Measurements from ENCODE around the gene DOCK4.

The DOCK4 gene

DNA sequence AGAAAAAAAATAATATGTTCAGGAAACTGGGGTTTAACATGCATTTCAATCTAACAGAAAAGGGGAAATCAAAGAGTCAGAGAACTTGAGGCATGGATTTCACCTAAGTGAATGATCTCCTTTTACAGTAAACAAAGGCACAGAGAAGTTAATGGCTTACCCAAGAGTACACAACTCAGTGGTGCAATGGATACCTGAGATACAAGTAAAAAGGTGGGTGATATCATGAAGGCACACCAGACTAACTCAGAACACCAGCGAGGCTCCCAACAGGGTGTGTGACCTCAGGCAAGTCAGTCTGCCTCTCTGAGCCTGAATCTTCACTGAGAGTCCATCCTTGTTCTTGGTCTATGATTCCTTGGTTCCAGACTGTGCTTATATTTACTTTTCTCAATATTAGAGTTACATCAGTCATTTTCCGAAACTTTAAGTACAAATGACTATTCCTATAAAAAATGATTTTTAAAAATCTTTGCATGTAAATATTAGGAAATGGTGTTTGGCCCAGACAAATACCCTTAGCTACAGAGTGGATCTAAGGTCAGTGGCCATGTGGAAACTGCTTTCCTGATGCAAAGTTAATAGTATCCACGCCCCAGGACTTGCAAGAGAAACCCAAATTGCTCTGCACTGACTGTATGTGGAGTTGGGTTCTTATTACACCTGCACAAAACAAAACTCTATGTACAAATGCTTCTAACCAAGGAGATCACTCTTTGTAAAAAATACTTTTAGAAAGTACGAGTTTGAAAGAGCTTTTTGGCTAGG, 361.1 kb downstream of the DOCK4 start:
- DNase-seq = no peak

DNA sequence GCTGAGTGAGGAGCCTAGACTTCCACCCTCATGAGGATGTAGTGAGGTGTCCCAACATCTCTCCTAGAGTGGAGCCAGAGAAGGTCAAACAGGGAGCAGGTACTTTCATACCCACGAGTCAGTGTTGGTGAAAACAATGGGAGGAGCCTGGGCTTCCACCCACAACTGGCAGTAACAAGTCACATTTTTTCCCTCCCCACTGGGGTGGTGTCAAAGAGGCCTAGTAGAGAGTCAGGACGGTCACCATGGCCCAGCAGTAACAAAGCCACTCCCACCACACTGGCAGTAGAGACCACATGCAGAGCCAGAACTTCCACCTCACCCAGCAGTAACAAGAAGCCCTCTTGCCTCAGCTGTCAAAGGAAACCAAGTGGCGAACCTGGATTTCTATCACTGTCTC, 363.7 kb downstream of the DOCK4 start:
- DNase-seq = no peak

DNA sequence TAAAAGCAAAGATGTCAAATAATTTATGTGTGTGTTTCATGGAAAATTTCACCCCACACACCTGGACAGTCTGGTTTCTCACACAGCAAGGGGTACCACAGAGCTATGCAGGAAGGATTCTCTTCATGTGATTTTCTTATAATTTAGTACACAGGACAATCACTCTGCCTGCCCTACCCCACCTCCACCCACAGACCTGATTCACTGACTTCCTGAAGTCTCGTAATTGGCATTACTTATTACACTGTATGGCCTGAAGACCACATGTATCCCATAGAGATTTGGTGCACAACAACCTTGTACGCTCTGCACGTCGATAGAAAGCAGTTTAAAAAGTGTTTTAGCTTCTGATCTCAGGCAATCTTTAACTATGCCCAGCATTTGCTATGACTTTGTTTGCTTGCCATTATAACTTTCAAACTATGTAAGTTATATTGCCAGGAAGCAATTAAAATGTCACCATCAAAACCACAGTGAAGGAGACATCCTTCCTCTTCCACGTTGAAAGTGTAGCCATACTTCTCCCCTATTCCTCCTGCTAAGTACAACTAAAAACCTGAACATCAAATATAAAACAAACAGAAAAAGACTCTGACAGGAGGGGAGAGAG, 364.5 kb downstream of the DOCK4 start:
- no peak for DNase-seq

GRCh38 chr7:111840528-111840927, 365.7 kb downstream of the DOCK4 start:
- DNase-seq = no peak

GRCh38 chr7:111839261-111839660, 366.9 kb downstream of the DOCK4 start:
- no peak for DNase-seq

DNA sequence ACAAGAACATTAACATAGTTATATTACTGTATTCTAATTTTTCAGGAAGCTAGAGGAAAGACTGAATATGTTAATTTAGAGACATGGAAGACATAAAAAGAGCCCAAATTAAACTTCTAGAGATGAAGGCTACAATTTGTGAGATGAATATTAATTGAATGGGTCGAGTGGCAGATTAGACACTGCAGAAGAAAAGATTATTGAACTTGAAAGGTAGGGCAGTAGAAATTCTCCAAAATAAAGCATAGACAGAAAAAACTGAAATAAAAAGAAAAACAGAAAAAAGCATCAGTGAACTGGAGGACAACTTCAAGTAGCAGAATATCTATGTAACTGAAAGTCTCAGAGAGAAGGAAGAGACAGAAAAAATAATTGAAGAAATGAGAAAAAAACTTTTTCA, 369.6 kb downstream of the DOCK4 start:
- no peak for DNase-seq

DNA sequence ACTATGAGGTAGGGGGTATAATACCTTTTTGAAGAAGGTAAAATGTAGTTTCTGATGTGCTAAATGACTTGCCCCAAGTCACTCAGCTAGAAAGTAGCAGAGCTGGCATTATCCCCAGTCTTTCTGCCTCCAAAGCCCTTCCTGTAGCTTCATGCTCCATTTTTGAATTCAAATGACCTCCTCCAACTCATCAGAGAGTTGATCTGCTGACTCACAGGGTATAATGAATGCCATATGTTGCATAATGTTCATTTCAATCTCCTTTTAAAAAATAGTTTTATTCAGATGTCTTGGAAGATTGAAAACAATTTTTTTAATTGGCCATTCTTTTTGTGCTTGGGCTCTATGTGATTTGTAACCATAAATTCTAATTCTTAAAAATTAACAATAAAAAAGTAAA, 371.1 kb downstream of the DOCK4 start:
- no peak for DNase-seq

GRCh38 chr7:111834367-111834766, 371.8 kb downstream of the DOCK4 start:
- DNase-seq = no peak

DNA sequence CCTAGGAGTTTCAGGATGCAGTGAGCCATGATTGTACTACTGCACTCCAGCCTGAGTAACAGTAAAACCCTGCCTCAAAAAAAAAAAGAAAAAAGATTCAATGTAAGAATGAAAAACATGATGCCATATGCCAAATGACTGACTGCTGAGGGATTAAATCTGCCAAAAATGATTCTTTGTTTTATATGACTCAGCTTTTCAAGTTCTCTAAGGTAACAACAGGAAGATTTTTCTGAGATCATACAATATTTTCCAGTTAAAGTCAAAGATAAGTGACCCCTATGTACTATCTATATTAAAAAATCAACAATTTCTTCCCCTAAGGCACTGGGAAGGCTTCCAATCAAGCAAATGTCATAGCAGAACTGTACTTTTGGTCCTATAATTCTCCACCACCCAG, 372.7 kb downstream of the DOCK4 start:
- no peak for DNase-seq

DNA sequence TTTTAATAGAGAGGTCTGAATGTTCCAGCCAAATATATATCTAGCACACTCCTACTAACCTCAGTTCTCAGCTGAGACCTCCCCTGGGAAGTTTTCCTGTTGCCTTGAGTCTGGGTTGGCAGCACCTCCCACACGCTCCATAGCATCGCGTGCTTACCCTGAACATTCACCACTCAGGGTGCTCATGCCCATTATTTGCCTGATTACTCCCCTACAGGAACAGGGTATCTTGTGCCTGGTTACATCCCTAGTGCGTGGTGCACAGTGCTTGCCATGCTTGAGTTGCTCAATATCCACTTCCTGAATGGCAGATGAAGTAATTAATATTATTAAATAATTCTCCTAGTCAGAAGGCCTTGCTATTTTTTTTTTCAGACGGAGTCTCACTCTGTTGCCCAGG, 374.0 kb downstream of the DOCK4 start:
- no peak for DNase-seq

DNA sequence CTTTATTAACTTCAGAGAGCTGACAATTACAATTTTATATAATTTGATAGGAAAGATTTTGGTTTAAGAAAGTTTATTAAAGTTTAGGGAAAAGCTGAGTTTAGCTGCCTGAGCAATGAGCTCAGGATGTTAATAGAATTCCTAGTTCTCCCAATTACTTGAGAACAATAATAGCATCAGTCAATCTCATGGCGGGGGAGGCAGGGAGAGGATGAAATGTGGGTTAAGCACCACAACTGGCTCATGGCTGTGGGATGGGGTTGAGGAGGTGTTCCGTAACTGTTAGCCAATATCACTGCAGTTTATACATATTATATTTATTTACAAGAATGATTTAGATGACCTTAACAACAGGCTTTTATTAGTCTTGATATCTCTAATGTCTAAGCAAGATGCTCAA, 377.0 kb downstream of the DOCK4 start:
- DNase-seq = no peak

DNA sequence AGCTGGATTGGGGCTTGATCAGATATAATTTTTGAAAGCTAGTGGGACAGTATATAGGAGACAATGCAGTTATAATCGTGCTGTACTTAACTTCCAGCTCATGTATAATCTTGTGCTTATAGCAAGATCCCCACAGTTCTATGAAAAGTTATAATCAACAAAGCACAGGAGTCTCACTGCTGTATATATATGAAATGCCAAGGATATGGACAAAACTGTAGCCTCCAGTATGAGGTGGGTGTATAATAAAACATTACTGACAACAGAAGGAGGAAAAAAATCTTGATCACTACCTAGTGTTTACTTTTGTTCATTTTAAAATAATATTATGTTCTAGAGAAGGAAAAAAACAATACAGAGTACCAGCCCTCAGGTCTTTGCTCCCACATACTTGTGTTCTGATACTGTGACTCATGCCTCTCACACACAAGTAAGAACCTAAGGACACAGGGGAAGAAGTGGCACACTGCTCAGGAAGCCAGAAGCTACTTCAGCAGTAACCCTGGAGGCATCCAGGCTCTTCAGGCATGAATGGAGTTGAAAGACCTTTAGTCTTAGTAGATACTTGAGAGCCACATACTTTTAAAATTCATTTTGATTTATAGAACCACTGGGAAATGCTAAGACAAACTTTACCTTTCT, 378.2 kb downstream of the DOCK4 start:
- DNase-seq = no peak

- DNase-seq = no peak
Measured at GRCh38 chr7:111825046-111825445, 381.2 kb downstream of the DOCK4 start.

DNA sequence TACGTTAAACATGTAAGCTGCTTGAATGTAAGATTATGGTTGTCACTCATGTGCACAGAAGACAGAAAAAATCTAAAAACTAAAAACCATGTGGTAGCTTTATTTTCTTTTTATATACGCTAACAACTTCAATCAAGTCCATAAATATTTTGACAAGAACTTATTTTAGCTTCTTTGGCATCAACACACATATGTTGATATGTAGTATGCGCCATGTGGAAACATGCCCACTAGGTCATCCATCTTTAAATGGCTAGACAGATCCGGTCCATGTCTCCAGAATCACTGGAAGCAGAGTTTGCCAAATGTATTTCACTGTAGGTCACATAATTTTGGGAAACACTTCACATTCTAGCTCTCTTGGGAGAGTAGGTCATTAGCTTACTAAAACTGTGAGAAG, 382.4 kb downstream of the DOCK4 start:
- no peak for DNase-seq

DNA sequence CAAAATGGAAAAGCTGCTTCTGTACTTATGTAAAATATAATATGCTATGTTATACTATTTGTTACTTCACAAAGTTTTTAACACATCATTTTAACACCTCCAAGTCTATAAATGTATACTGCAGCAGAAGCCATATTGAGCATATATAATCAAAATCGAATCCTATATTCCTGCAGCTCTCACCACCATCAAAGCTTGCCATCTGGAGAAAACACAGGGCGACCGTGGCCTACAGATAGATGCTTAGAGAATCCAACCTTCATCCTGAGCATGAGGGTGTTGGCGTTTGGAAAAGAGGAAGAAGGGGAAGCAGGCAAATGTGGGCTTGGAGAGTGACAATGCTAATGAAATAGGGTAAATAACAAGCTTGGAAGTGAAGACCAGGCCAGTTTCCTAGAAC, 385.2 kb downstream of the DOCK4 start:
- no peak for DNase-seq

DNA sequence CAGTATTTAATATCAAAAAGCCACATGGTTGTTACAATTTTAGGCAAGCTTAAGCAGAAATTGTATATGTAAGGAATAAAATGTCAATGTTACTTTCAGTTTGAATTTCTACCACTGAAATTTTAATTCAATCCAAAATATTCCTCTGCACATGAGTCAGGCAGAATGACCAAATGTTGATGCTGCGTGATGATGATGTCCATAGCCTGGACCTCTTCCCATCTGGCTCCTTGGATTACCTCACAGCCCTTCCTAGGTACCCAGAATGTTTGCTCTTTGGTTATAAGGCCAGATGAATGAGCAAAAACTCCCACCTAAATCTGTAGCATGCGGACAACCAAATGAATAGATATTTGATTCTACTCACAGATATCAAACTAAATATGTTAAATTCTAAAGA, 385.6 kb downstream of the DOCK4 start:
- DNase-seq = no peak

DNA sequence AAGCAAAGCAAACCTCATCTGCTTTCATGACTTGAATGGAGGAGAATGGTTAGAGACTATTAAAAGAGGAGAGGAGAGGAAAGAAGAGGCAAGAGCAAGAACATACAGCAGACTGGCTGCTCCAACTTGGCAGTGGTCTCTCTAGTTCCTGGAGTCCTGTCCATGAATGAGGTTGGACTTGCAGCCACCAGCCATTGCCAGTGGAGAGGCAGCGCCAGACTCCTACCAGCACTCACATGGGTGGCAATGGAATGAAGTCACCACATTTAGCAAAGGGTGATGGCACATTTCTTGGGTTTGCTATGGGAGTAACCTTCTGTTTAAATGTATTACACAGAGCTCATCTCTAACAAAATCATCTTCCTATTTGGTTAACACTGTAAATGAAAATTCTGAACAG, 386.1 kb downstream of the DOCK4 start:
- no peak for DNase-seq

DNA sequence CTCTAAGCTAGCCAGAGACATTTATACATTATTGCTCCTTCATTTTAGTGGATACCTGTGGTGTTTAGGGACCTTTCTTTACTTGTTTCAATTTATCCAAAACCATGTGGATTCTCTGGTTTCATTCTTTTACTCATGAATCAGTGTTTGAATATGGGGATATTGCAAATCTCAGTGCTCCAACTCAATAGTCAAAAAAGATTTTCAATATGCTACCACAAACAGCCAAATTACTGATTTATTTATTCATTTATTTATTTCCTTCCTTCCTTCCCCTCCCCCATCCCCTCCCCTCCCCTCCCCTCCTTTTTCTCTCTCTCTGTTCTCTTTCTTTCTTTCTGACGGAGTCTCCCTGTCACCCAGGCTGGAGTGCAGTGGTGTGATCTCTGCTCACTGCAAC, 390.8 kb downstream of the DOCK4 start:
- no peak for DNase-seq

DNA sequence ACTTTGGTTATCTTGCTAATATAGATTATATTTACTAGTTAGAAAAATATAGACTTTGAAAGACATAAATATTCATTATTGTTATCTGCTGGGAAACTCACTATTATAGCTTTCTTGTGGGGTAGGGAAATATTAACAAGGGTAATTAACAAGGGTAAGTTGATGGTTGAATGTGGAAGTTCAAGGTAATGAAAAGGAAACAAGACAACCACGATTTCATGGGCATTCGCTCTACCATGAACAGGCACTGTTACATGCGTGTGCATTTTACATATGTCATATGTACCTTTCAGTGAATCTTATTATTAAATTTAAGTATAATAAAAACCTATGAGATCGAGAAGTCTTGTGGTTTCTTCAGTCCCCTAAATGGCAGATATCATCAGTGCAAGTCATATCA, 392.9 kb downstream of the DOCK4 start:
- DNase-seq = no peak

DNA sequence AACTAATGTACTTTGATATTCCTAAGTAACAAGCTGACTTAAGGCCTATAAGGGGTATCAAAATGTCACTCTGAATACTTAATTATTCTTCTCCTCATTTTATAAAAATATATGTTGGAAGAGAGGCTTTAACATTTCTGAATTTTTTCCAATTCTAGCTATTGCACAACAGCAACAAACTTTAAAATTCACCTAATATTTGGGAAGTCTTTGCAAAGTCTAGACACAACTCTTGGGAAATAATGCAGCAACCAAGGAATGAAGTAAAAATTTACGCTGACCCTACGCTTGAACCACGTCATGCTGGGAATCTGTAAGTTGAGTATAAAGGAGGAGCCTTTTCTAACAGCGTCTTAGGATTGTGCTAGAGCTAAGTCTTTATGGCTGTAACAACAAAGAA, 400.0 kb downstream of the DOCK4 start:
- DNase-seq = no peak

- no peak for DNase-seq
Measured at GRCh38 chr7:111803015-111803758, 403.0 kb downstream of the DOCK4 start.

GRCh38 chr7:111802194-111802772, 403.9 kb downstream of the DOCK4 start:
- no peak for DNase-seq

DNA sequence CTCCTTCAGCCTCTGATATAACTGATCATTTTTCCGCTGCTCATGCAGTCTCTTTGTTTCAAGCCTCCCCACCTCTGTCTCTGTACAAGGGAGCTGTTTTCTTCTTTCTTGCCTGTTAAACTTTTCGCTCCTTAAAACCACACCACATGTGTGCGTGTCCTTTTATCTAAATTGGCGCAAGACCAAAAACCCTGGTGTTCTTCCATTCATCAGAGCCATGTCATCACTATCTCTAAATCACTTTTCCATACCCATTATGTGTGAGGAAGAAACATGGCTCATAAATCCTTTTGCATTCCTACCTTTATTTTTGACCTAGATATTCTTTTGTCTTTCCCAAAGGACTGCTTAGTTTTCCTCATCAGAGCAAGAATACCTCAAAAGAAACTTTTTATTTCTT, 404.9 kb downstream of the DOCK4 start:
- DNase-seq = no peak
